CD1c-positive myeloid dendritic cell (primary cell): ENCODE data around the gene ZFAND3.
"Not testable (repeated sequence)": the region's sequence is repeated elsewhere in the genome, so short reads cannot be mapped to it uniquely, and the experiment has no call there.

ENCODE experiments used
- DNase-seq: peaks from one replicate; pipeline ENCODE4 v3.0.0-alpha.2; 2016; ENCODE audit errors: extremely low spot score

ZFAND3 gene

DNA sequence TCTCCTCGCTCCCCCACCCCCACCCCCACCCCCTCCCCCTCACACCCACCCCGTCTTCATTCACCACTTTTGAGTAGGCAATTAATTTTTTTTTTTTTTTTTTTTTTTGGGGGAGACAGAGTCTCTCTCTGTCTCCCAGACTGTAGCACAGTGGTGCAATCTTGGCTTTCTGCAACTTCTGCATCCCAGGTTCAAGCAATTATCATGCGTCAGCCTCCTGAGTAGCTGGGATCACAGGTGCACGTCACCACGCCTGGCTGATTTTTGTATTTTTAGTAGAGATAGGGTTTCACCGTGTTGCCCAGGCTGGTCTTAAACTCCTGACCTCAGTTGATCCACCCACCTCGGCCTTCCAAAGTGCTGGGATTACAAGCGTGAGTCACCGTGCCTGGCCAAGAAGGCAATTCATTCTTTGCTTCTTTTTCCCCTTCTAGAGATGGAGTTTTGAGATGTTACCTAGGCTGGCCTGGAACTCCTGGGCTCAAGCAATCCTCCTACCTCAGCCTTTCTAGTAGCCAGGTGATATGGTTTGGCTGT lies 230.4 kb downstream of the ZFAND3 start:
- DNase-seq = not testable (repeated sequence)

DNA sequence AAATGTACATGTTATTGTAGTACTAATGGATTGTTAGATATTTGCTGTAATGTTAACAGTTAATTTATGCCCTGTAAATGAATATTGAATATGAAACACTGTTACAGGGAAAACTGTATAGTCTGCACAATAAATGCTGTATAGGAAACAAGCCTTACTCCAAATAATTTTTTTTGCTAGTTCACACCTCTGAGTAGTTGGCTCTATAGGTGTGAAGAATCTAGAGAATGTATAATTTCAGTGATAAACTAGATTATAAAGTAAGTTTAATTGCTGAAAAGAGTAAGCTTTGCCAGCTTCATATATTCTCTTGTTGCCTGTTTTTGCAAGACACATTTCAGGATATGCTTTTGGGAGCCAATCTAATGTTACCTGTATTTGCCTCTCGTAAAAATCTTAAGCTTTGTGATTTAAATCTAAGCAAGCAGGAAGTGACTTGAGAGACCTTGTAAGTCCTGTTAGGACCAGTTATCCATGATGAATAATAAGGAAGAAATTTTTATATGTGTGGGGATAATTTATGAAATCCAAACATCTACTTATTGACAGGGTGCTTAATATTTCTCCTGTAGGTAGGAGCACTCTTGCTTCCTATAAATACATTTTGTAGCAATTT lies 232.4 kb downstream of the ZFAND3 start:
- DNase-seq = no peak

DNA sequence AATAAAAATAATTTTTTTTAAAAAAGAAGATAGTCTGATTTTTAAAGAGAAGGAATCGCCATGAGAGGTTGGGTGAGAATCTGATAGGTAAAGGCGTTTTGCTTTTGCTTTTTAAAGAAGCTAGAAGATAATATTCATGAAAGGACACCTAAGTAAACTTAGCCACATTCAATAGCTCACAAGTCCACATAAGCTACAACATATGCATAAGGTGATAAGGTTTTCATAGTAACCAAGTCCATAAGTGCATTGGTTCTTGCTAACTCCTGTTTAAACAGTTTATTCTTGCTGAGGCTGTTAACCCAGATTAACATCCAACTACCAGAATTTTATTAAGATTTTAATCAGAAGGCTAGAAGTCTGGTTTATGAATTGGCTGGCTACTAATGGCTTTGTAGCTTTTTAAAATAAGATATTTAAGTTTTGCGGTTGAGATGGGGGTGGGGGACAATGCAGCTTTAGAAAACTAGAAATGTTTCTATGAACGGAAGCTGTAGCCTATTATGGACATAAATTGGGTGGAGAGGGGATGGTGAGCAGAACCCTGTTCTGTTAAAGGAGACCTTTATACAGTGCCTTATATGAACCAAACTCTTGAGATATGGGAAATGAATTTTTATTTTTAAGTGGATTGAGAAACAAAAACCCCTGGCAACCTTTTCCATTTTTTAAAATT lies 235.1 kb downstream of the ZFAND3 start:
- no peak for DNase-seq

DNA sequence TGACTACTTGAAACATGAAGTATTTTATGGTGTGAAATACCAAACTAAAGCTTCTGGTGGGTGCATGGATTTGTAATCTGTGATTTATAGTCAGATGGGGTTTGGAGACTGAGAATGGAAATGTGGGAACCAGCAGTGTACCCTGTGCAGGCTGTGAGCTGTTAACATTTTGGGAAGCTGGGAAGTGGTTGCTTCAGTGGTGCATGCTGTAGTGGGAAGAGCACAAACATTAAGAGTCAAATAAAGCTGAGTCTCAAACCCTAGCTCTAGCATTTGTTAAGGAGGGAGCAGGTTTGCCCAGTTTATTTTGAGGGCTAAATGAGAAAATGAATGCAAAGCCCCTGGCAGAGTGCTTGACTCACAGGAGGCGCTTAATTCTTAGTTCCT lies 235.7 kb downstream of the ZFAND3 start:
- DNase-seq = no peak

DNA sequence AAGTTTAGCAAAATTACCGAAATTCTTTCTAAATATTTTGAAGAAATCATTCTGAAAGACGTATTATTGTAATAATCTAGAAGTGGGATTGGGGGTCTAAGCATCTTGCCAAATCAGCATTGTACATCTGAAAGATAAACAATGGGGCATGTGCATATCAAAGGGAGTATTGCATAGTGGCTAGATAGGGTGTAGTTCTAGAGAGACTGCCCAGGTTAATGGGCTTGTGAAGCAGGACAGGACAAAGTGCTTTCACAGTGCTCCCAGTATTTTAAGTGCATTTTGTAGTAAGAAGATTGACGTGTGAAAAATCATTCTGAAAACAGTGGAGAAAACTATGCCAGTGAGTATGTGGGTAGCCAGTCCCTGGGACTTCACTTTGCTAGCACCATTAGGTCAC lies 236.8 kb downstream of the ZFAND3 start:
- no peak for DNase-seq

DNA sequence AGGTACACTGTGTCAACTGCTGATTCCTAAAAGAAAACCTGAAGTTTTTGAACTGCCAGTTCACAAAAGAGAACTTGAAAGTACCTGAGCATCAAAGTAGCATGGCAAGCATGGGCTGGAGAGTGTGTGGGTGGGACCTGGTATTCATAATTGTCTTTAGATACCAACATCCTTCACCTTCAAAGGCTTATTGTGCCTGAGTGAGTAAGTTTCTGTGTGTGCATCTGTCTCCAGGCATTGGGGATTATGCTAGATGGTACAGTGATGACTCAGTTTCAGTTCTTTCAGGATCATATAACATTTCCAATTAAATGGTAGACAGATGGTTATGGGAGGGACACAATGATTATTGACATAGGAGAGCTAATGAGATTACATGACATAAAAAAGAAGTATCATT lies 238.5 kb downstream of the ZFAND3 start:
- DNase-seq = no peak

DNA sequence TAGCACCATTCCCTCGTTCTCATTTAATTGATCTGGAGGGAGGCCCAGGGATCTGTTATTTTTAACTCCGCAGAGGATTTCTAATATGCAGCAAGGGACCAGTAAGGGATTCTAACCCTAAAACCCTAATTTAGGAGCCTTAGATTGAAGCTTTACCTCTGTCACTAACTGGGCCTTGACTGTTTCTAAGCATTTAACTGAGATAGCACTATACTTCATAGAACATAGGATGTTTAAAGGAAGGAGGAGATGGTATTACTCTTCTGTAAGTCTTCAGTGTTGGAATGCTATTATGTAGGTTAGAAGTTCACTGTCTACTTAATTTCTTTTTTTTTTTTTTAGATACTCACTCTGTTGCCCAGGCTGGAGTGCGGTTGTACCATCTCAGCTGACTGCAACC lies 242.5 kb downstream of the ZFAND3 start:
- DNase-seq = no peak

DNA sequence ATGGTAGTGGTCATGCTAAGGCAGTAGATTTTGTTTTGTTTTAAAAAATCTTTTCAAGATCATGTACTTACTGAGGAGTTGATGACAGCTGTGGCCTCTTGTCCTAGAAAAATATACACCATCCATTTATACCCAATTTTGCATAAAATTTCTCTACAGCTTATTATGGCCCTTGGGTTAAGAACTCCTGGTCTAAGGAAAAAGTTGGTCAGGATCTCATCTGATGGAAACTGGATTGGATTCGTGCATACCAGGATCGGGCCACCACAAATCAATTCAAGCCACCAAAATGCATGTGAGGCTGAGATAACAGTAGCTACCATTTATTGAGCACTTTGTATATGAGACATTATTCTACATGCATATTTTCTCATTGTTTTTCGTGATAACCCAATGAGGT lies 244.4 kb downstream of the ZFAND3 start:
- DNase-seq = no peak

DNA sequence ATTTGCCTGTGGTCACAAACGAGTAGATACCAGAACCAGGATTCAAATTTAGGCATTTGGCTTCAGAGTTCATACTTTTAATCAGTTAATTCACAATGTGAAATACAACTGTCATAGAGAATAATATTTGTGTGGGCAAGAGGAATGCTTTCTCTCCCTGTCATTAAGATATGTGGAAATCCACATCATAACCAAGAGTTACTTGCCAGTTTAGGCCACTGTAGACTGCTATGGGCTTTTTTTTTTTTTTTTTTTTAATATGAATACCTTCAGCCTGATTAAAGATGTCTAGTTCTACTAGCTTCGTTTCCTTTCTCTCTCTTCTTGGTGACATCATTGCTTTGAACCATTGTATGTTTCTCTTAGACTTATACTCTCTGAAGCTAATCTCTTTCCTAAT lies 244.9 kb downstream of the ZFAND3 start:
- no peak for DNase-seq

DNA sequence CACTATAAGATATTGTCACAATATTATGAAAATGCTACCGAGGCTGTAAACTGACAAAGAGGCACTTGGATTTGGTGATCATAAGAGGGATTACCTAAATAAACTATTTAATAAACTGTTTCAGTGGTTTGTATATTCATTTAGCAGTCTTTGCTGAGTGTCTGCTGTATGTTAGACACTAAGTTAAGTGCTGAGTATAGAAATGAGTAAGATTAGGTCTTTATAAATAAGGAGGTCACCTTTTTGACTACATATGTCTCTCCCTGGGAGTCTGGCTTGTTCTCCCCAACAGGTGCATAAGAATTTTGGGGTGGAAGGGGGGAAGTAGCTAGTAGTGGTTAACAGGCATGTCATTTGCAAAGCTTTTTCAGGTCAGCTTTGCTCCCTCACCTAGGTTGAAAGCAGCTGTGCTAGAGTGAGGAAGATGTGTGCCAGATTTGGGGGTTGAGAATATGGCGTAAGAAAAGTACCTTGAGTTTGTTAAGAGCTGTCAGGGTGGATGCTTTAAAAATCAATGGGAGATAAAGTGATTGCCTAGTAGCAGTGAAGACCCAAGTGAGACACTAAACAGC lies 246.3 kb downstream of the ZFAND3 start:
- DNase-seq = no peak

DNA sequence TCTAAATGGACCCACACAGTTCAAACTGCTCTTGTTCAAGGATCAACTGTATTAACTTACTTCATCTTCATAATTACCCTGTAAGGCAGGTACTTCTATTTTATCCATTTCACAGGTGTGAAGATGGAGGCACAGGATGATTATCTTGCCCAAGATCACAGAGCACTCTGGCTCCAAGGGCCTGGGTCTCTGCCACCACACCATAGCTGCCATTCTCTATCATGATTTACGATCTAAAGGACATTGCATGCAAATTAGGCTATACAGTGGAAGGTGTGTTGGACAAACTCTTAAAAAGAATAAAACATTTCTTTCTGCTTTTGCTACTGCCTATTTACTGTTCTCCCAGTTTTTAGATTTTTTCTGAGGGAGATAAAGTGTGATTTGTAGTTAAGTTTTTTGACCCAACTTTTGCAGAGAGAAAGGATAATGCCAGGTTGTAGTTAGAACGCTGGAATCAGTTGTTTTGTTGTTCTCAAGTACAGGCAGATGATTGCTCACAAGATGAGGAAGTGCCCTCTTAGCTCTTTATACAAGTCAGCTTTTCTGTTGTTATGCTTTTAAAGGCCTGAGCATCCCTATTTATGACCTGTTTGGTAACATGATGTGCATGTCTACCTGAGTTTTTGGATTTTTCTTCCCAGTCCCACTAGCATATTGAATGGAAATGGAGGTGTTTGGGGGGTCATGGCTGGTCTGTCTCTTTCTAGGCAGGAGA lies 247.9 kb downstream of the ZFAND3 start:
- no peak for DNase-seq

DNA sequence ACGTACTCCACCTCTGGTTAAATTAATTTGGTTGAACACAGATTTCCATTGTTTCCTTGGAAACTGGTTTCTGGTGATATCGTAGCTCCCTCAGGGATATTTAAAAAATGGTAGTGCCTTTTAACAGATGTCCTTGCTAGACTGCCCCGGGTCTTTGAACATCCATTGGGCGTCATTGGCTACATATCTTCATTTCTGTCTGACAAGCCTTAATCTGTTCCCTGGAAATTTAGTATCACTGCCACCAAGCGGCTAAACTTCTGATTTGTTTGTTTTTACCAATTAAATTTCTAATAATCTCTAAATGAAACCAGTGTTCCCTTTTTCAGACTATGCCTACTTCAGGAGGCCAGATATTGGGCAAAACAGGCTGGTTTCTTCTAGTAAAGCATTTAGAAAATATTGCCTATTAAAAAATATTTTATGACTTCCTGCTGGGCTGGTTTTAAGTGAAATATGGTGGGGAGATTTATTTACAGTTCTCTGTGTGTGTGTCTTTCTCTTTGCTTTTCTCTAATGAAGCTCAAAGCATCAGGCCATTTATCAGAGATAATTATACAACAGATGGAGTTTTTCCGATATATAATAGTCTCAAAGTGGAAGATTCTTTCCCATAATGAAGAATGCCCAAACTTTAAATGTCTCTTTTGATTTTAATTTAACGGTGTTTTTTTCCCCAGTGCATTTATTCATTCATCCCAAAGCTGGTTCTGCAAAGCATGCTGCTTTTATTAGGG lies 249.5 kb downstream of the ZFAND3 start:
- DNase-seq = no peak

DNA sequence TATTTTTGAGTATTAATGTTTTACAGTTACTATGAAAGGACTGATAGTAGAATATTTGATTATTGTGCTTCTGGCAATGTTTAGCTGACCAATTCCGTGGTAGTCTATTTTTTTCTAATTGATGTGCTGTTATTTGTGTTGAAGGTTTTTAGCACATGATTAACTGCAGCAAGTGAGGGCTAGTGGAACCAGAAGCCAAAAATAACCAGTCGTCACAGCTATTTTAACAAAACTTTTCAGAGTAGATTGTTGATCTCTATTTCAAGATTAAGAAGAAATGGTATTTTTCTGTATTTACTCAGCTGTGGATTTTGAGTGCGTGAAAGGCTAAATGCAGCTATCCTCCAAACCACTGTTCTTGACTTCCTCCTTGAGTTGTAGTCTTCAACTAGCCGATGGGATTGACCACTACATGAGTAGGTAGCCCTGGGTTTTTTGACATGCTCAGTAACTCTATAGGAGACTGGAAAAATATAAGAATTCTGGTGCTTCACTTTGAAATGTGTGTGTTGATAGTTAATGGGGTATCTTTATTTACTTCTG lies 258.0 kb downstream of the ZFAND3 start:
- DNase-seq = no peak

DNA sequence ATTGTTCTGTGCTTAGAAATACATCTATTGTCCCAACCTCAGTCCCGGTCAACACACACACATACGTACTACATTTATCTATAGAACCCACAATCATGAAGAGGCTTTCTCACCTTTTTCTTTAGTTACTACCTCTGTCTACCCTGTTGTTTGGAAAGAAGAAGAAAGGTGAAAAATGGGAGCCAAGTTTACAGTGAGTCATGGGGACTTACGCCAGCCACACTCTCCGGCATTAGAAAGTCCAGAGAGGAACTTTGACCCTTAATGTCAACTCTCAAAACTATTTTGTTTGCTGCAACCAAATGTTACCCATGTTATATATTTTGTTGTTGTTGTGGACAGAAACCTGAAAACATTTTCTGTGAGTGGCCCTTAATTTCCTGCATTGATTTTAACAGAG lies 259.1 kb downstream of the ZFAND3 start:
- no peak for DNase-seq

DNA sequence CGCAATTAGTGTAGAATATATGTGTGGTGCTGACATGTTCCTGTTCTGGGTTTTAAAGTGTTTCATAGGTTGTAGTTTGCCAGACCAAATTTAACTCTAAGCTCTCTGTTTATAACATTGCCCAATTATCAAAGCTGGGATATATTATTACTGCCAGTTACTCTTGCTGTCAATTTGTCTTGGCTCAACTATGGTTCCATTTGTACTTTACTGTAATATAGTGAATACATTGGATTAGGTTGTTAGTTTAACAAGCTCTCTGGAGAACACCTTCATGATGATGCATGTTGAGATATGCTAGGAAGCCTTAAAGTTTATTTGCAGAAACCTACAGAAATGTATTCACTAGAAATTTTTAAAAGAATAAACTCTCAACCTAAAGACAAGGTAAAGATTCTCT lies 259.6 kb downstream of the ZFAND3 start:
- DNase-seq = no peak

DNA sequence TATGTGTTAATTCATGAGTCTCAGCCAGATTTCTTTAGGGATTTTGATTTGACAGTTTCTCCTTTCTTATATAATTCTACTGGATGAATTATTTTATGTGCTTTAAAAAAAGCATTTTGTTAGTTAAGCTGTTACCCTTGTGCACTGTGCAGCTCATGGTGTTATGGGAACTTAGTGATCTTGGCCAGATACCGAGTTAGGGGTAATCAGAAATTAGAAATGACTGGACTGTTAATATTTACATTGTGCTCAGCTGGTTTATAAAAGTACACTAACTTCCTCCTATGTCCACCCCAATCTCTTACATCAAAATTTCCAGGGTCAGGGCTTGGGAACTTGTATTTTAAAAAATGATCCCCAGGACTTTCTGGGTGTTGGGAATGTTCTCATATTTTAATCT lies 260.0 kb downstream of the ZFAND3 start:
- no peak for DNase-seq

DNA sequence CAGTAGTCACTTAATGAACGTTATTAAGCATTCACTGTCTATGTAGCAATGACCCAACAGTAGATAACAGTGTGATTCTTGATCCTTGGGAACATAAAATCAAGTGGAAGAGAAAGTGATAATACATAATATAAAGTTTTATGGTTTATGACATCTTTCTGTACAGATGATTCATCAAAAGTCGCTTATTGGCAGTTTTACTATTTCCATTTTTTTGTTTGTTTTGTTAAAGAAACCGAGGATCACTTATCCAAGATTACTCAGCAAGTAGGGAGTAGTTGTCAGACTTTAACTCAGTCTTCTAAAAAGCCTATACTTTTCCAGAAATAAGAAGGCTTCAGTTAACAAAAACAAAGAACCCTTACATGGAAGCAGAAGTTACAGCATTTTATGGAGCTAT lies 260.8 kb downstream of the ZFAND3 start:
- DNase-seq = no peak

DNA sequence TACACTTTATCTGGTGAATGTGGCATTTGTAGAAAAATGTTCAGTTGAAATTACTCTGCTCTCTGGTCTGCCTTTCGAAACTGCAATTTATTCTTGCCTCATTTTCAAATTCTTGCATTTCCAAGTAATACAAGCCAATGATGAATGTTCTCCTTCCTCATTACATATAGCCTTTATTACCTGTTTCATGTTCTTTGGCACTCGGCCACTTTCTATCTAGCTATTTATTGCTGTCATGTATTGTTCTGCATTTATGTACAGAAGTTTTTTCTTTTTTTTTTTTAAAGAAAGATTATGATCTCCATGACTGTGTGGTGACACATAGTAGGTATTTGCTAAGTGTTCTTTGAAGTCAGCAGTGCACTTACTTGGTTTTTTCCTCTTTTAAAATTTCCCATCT lies 261.4 kb downstream of the ZFAND3 start:
- DNase-seq = no peak

DNA sequence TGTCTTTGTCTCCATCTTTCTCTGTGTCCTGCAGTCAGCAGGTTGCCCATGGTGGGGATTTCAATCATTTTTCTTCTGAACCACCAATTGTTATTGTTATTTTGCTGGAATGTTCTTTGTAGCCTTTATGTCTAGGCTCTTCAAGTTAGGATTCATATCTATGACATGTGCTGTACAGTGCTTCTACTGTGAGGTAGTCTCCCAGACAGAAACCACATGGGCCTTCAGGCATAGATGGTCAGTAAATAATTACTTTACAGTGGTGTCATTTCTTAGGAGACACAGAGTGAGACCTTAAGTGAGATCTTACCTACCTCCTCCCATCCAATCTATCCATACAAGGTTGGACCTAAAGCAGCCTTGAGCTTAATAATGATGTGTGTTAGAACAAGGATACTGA lies 265.5 kb downstream of the ZFAND3 start:
- no peak for DNase-seq

DNA sequence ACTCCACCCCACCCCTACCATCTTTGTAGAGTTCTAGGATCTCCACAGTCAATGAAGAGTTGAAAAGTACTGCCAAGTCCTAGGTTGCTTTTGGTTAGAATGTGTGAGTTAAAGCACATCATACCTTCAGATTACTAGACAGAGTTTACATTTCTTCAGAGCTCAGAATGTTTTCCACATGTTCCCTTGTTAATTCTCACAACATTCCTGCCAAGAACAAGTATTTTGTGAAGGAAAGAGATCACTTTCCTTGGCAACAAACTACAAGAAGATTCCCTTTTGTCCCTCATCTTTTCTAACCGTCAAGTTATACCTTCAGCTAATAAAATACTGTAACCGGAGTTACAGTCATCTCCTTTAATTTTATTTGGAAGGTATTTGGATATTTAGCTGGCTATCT lies 266.8 kb downstream of the ZFAND3 start:
- no peak for DNase-seq

DNA sequence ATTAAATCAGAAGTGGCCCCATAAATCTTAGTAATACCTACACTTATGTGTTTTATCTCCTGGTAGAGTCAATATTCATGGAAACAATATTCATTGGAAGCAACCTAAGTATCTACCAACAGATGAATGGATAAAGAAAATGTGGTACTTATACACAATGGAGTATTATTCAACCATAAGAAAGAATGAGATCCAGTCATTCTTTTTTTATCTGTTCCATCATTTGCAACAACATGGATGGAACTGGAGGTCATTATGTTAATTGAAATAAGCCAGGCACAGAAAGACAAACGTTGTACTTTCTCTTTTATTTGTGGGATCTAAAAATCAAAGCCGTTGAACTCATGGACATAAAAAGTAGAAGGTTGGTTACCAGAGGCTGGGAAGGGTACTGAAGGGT lies 268.5 kb downstream of the ZFAND3 start:
- DNase-seq = no peak

DNA sequence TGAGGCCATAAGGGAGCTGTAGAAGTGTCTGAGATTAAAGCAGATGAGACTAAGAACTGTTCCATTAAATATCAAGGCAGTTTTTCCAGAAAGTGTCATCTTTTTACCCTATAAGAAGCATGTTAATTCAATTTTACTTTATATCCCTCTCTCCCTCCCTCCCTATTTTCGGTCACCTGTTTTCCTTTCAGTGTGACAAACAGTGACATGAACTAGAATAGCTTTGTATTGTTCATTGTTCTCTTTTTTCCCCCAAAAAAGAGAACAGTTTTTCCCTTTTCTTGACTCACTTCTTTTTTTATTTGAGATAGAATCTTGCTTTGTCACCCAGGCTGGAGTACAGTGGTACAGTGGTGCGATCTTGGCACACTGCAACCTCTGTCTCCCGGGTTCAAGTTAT lies 269.3 kb downstream of the ZFAND3 start:
- no peak for DNase-seq
